Prostate gland (tissue), 2 donors: ENCODE results near the gene LRP8.

Source experiments
- POLR2A ChIP-seq: fragments of 450-650 bp; IDR thresholded peaks from one replicate; pipeline ENCODE4 v1.6.1; 2016; ENCODE audit warnings: antibody characterized with exemption, mild to moderate bottlenecking
- TF ChIP-seq, protein P1 (sequence below), 4 experiments: fragments of 200-600 bp in 2 of 4; fragments of 450-650 bp in 2 of 4; sonication (generic) in 2 of 4; IDR thresholded peaks; 1 replicate in 3 of 4; 2 replicates in 1 of 4; pipeline ENCODE4 v1.5.1; 2016 to 2019; ENCODE audit warnings: antibody characterized with exemption in 4 of 4, mild to moderate bottlenecking in 2 of 4, moderate library complexity in 2 of 4

DNA sequence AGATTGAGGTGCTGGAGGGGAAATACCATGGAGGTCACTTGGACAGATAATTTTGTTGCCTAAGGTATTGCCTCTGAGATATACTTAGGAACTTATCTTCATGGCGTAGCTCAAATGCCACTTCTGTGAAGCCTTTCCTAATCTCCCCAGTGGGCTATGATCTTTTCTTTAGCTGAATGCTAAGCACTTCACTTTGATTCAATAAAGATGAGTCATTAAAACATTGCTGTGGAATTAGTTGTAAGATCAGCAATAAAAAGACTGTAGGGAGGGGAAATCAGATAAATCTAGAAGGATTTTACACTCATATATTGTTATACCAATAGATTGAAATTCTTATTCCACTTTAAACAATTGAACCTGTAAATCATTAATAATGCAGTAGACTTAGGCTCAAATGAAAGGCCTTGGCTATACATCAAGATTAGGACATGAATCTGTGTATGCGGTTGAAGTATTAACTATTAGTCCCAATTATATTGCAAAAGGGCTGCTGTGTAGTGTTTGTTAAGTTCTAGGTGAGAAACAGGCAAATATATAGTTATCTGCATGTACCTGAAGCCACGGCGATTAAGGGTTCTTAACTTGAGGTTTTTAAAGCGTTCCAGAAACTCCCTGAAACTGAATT is 70.3 kb downstream of the LRP8 start:
- TF ChIP-seq, protein P1, sequence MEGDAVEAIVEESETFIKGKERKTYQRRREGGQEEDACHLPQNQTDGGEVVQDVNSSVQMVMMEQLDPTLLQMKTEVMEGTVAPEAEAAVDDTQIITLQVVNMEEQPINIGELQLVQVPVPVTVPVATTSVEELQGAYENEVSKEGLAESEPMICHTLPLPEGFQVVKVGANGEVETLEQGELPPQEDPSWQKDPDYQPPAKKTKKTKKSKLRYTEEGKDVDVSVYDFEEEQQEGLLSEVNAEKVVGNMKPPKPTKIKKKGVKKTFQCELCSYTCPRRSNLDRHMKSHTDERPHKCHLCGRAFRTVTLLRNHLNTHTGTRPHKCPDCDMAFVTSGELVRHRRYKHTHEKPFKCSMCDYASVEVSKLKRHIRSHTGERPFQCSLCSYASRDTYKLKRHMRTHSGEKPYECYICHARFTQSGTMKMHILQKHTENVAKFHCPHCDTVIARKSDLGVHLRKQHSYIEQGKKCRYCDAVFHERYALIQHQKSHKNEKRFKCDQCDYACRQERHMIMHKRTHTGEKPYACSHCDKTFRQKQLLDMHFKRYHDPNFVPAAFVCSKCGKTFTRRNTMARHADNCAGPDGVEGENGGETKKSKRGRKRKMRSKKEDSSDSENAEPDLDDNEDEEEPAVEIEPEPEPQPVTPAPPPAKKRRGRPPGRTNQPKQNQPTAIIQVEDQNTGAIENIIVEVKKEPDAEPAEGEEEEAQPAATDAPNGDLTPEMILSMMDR (IDR thresholded peaks at IDR 0.05), result no peak
- no peak for TF ChIP-seq POLR2A
